Testis (tissue), 3 donors: ENCODE data around the gene TUBA1C. TPM values are rescaled to one million over a fixed set of nuclear protein-coding genes. Genes with fewer than 3 reads are reported as not detected.

ENCODE experiments used
- DNase-seq: peaks from one replicate; pipeline ENCODE4 v3.0.0-alpha.2; 2019
- H3K27ac ChIP-seq, 2 donors: fragments of 200-600 bp; sonication (generic); one replicate each; pipeline ENCODE4 v1.5.1; 2019
- H3K27me3 ChIP-seq: fragments of 200-600 bp; sonication (generic); one replicate; pipeline ENCODE4 v1.5.1; 2019
- H3K36me3 ChIP-seq: fragments of 200-600 bp; sonication (generic); one replicate; pipeline ENCODE4 v1.5.1; 2017; ENCODE audit warnings: low read depth; ENCODE audit errors: missing control alignments
- H3K4me1 ChIP-seq: fragments of 200-600 bp; sonication (generic); one replicate; pipeline ENCODE4 v1.5.1; 2019
- H3K4me3 ChIP-seq, 2 donors: fragments of 200-600 bp; sonication (generic); one replicate each; pipeline ENCODE4 v1.5.1; 2017 to 2019
- H3K9me3 ChIP-seq: fragments of 200-600 bp; sonication (generic); one replicate; pipeline ENCODE4 v1.5.1; 2017
- CTCF ChIP-seq, 3 experiments: fragments of 450-650 bp in 2 of 3; fragments of 200-600 bp in 1 of 3; sonication (generic) in 1 of 3; IDR thresholded peaks; one replicate each; pipeline ENCODE4 v1.5.1; 2016 to 2019; ENCODE audit warnings: antibody characterized with exemption in 3 of 3, mild to moderate bottlenecking in 2 of 3, moderate library complexity in 1 of 3
- POLR2A ChIP-seq: fragments of 450-650 bp; IDR thresholded peaks from one replicate; pipeline ENCODE4 v1.6.1; 2017; ENCODE audit warnings: antibody characterized with exemption, mild to moderate bottlenecking, moderate library complexity
- WGBS, 2 donors: methylation state at CpG; one replicate each; pipeline ENCODE4 v1.1.5; 2018; 5-methylcytosine and 5-hydroxymethylcytosine counted together
- intact Hi-C: fragments of 100-400 bp; cut with DNase I; formaldehyde crosslinking; loops from one replicate; pipeline ENCODE4 v1.15.1; 2023; ENCODE audit warnings: low total_unique reads
- polyA plus RNA-seq: library from polyadenylated mRNA; stranded (reverse); fragments of 350-450 nt; fragmentation: Illumina TruSeq; extraction: RNeasy Lipid Tissue Mini Kit (QIAGEN cat#74804); gene quantifications from one replicate; pipeline ENCODE4 v1.2.3, GENCODE V29; 2014; ENCODE audit warnings: low read depth, low replicate concordance; ENCODE audit not compliant: insufficient read depth
- total RNA-seq, 2 donors: library from RNA; depleted of rRNA; stranded (reverse); fragments of >200 nt; gene quantifications; one replicate each; pipeline ENCODE4 v1.2.3, GENCODE V29; 2016

Gene TUBA1C
- total and polyA plus RNA-seq, 3 donors from 2014 or later: 72.5 to 128 (median 78.2) TPM

GRCh38 chr12:49292729-49293055, 27.8 kb downstream of the TUBA1C start:
- DNase-seq: no peak
- no peak for TF ChIP-seq CTCF (IDR thresholded peaks at IDR 0.05)
- no peak for TF ChIP-seq POLR2A
- intact Hi-C loops: no loop called here
- WGBS, 2 donors: 81 to 83% methylated on average over 7 of the region's 7 CpGs
- H3K4me1 ChIP-seq: peaks cover 18% of the 10 kb centered on the region
- no peaks in the 10 kb centered on the region for H3K9me3 ChIP-seq
- no peak overlapping the region for H3K27ac ChIP-seq
- H3K4me3 ChIP-seq: no peak overlapping the region
- H3K36me3 ChIP-seq: no peaks in the 10 kb centered on the region
- no peaks in the 10 kb centered on the region for H3K27me3 ChIP-seq

GRCh38 chr12:49293056-49293956, 28.4 kb downstream of the TUBA1C start:
- H3K36me3 ChIP-seq: no peaks in the 10 kb centered on the region
- H3K27ac ChIP-seq: no peak overlapping the region
- peak; percentile 23 for DNase-seq
- no peak overlapping the region for H3K4me3 ChIP-seq
- intact Hi-C loops: no loop called here
- H3K4me1 ChIP-seq: peaks cover 20% of the 10 kb centered on the region
- WGBS, 2 donors: 34 to 57% methylated on average over 12 to 18 of the region's 18 CpGs
- no peaks in the 10 kb centered on the region for H3K27me3 ChIP-seq
- TF ChIP-seq POLR2A: no peak
- TF ChIP-seq CTCF (IDR thresholded peaks at IDR 0.05): no peak
- no peaks in the 10 kb centered on the region for H3K9me3 ChIP-seq

- TF ChIP-seq POLR2A: no peak
- TF ChIP-seq CTCF (IDR thresholded peaks at IDR 0.05): no peak
- intact Hi-C loops: no loop called here
- no peaks in the 10 kb centered on the region for H3K27me3 ChIP-seq
- no peak overlapping the region for H3K27ac ChIP-seq
- no peaks in the 10 kb centered on the region for H3K36me3 ChIP-seq
- no peak overlapping the region for H3K4me3 ChIP-seq
- H3K4me1 ChIP-seq: peaks cover 20% of the 10 kb centered on the region
- H3K9me3 ChIP-seq: no peaks in the 10 kb centered on the region
- no peak for DNase-seq
- 74 to 83% methylated on average over 3 to 8 of the region's 8 CpGs for WGBS, 2 donors
These were observed 29.4 kb downstream of the TUBA1C start for GRCh38 chr12:49294086-49294803.

- Histone ChIP-seq H3K4me1 (peaks cover 20% of the 10 kb centered on the region), H3K4me3 (peak overlapping the region; percentile 20 to 38), H3K27me3 (no peaks in the 10 kb centered on the region), H3K9me3 (no peaks in the 10 kb centered on the region), H3K36me3 (no peaks in the 10 kb centered on the region), H3K27ac (no peak overlapping the region)
- intact Hi-C loops: no loop called here
- no peak for DNase-seq
- WGBS, 2 donors: 51% methylated on average over 5 of the region's 5 CpGs; no CpG with 5 or more reads in 1 of the 2 donors
- TF ChIP-seq POLR2A: no peak
- no peak for TF ChIP-seq CTCF (IDR thresholded peaks at IDR 0.05)
These were observed 29.9 kb downstream of the TUBA1C start for GRCh38 chr12:49294804-49295081.
